Mammary epithelial cell (primary cell): ENCODE data around the gene ARHGEF2.

Experiments used
- CTCF ChIP-seq, 2 donors: IDR thresholded peaks in 1 of 2; conservative IDR thresholded peaks in 1 of 2; 2 replicates each; pipeline ENCODE4 v1.5.1; 2011 to 2012; ENCODE audit warnings: inconsistent platforms in 2 of 2, low read length in 2 of 2, mild to moderate bottlenecking in 2 of 2, control low read depth in 1 of 2, low read depth in 1 of 2; ENCODE audit not compliant: insufficient read depth in 1 of 2; ENCODE audit errors: extremely low read depth in 1 of 2
- EZH2 ChIP-seq: IDR thresholded peaks from 2 replicates; pipeline ENCODE4 v1.6.1; 2012; ENCODE audit warnings: low read length, inconsistent platforms, borderline replicate concordance

- no peak for TF ChIP-seq CTCF (conservative IDR thresholded peaks at IDR 0.05 in 1 of 2, IDR thresholded peaks at IDR 0.05 in 1 of 2; ENCODE audit: extremely low read depth in 1 of 2, insufficient read depth in 1 of 2, low read depth in 1 of 2, low read length in 2 of 2)
- TF ChIP-seq EZH2 = no peak
Measured at GRCh38 chr1:155941845-155942531, 36.4 kb downstream of the ARHGEF2 start.
